ENCODE data around the gene P2RY6. TPM values are rescaled to one million over a fixed set of nuclear protein-coding genes. Genes with fewer than 3 reads are reported as not detected.

The P2RY6 gene
- polyA plus RNA-seq, 10 donors = 1.3 to 3.1 (median 2.0) TPM

DNA sequence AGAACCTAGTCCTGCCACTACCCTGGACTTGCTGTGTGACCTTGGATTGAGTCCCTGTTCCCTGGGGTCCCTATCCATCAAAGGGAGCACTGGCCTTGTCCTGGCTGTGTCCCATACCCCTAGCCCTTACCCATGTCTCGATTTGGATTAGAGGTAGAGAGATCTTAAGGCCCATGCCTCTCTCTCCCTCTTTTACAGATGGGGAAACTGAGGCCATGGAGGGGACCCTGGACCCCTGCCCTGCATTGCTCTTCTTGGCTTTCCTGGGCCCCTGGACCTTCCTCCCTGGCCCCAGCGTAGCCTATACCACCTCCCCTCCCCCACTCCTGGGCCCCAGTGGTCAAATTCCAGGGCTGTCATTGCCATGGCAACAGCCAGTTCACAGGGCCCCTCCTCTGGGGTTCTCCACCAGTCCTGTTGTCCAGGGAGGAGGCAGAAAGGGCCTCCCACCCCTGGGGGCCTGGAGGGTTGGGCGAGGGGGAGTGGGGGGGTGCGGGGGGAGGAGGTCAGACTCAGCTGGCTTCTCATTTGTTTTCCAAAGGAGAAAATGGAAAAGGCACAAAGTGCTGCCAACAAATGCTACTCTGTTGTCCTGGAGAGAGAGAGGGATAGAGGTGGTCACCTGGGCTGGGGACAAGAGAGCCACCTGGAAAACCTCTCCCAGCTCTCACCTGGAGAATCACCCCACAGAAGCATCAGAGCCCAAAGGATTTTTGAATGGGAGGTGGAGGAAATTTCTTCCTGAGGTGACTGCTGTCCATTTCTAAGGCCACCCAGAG is 59.2 kb downstream of the P2RY6 start:
- peak in 1 of 3 donors; percentile 52 for DNase-seq

DNA sequence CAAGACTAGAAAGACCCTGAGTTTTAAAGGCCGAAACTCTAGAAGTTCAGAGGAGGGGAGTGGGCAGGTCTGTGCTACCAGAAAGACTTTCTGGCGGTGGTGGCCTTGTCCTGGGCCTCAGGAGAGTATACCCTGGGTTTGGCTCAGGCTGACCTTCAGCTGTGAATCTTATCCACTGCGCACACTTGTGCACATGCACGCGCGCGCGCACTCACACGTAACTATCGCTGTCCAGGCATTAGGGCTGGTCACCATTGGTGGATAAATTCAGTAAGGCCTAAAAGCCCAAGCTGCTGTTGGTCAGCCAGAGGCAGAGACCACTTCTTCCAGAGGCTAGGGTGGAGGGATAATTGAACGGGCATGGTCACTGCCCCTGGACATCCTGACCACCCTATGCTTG is 61.0 kb downstream of the P2RY6 start:
- DNase-seq = no peak

DNA sequence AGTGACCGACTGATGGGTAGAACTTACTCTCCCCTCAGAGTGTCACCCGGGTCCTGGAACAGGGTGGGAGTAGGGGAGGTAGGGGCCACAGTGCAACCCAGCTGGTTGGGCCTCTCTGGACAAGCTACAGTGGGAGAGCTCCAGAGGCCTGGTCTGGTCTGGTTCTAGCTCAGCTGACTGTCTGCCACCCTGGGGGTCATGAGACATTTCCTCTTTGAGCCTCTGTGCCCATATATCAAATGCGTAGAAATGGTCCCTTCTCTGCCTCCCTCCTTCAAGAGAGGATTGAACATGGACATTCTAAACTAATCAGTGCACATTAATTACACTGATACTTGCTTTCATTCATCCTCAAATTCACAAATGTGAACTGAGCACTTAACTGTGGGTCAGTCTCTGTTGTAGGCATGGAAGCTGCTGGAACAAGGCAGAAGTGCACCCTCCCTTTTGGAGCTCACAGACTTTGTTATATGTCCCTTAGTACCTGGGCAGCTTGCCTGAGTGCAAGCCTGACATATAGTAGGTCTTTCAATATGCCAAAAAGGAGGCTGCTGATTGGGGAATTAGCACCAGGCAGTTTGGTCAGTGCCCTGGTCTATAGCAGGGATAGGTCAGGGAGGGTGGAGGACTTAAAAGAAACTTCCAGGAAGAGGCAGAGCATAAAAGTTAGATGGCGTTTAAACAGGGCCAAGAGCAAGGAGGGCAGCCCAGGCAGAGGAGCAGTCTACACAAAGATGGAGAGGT is 61.7 kb downstream of the P2RY6 start:
- DNase-seq = no peak

DNA sequence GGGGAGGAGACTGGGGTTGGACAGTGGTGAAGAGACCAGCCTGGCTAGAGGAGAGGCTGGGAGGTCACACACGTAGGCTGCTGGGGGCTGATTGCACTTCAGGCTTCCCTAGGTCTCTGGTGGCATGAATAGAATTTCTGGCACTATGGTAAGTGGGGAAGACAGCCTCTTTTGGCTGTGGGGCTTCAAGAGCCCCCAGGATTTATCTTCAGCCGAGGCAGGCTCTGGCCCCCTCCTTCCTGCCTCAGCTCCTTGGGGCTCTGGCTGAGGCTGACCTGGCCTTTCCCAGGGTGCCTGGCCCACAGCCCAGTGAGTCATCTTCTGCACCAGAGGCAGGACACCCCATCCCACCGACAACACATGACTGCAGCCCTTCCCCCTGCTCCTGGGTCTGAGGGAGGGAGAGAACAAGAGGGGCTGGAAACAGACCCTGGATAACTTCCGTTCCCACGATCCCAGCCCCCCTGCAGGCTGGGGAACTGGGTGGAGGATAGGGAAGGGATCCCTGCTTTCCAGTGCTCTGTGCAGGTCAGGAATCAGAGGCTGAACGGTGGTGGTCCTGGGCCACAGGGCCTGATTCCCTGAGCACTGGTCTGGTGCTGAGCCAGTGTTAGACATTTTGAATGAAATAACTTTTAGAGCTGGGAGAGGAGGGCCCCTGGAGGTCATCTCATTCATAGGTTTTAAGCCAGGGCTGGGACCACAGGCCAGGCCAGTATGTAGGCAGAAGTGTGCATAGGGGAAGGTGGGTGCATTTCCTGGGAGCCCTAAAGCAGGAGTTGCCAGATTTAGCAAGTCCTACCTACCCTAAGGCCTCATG is 62.5 kb downstream of the P2RY6 start:
- DNase-seq = peak; percentile 76 to 92 (median 80)

DNA sequence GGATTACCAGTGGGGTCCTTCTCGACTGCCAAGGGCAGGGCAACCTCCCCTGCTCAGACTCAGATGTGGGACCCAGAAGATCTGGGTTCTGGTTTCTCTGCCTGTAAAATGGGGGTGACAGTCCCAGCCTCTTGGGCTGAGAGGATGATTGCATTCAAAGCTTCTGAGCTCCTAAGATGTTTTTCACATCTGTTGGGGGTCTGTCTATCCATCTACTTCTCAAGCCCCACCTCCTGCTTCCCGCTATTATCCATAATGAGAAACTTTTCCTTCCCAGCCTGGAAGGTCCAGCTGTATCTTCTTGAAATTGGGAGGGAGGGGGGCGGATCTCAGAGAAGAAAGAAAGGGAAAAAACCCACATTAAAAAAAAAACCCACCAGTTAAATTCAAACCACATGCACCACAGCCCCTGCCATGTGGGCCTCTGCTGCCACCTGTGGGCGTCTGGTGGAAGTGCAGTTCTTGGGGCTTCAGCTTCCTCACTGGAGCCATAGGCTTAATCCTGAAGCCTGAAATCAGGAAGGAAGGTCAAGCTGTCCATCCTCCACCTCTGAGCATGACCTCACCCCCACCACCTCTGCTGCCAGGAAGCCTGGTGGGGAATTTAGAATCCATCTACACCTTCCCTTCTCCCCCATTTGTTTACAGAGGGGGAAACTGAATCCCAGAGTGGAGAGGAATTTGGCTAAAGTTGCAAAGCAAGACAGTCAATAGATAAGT is 63.2 kb downstream of the P2RY6 start:
- DNase-seq = peak; percentile 89 to 96 (median 92)

DNA sequence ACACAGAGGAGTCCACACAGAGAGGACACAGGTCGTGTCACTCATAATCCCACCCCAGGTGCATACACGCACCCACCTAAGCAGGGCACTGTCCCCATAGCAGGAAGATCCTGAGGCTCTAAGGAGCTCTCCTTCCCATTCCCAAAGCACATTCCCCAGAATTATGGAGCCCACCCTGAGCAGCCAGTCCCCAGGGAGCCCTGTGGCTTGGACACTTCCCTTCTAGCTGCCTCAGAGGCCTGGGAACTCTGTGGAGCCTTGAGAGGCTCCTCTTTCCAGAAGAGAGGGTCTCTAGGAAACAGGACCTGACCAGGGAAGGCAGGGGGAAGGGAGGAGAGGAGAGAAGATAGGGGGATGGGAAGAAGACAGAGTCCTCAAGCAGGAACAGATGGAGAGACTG is 65.7 kb downstream of the P2RY6 start:
- no peak for DNase-seq

DNA sequence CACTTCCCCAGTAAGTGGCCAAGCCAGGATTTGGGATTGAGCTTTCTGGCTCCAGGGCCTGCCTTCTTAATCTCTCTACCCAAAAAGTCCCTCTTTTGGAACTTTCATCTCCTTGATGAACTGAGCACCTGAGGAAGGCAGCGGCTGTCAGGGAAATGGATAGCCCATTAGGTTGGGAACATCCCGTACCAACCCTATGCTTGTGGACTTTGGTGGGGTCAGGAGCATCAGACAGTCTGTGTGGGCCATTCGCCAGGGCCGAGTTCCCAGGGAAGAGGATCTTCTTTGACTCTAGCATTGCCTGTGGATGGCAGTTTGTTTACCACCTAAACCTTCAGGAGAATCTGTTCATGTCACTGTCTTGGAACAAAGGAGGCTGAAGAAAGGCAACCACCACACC is 66.1 kb downstream of the P2RY6 start:
- no peak for DNase-seq

DNA sequence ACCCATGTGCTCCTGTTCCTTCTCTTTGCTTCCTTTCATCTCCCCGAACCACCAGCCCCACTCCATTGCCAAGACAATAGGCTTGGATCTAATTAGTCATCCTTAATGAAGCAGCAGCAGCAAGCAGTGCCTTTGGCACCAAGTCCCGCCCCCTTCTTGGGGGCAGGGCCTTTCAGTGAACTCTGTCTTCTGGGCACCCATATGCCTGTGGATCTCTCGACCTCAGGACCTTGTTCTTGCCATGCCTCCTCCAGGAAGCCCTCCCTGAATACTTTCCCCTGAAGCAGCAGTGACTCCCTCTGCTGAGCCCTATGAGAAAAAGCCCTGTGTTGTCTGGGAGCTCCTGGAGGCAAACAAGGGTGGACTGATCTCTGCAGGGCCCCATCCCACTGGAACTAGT is 68.0 kb downstream of the P2RY6 start:
- DNase-seq = no peak

DNA sequence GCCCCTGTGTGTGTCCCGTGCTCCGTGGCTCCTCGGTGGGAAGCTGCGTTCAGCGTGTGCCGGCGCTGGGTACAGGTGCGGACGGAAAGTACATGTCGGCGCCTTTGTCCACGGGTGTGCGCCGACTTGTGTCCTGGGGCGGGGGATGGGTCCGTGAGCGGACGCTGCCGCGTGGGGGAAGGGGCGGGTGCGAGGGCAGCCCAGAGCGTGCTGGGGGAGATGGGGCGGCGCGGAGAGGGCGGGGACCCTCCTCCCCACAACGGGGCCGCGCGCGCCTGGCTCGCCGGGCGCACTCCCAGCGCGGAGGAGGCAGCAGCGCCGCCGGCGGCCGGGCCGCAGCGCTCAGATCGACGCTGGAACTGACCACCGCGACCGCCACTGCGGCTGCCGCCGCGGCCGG is 70.5 kb downstream of the P2RY6 start:
- peak in 1 of 3 donors; percentile 57 for DNase-seq

DNA sequence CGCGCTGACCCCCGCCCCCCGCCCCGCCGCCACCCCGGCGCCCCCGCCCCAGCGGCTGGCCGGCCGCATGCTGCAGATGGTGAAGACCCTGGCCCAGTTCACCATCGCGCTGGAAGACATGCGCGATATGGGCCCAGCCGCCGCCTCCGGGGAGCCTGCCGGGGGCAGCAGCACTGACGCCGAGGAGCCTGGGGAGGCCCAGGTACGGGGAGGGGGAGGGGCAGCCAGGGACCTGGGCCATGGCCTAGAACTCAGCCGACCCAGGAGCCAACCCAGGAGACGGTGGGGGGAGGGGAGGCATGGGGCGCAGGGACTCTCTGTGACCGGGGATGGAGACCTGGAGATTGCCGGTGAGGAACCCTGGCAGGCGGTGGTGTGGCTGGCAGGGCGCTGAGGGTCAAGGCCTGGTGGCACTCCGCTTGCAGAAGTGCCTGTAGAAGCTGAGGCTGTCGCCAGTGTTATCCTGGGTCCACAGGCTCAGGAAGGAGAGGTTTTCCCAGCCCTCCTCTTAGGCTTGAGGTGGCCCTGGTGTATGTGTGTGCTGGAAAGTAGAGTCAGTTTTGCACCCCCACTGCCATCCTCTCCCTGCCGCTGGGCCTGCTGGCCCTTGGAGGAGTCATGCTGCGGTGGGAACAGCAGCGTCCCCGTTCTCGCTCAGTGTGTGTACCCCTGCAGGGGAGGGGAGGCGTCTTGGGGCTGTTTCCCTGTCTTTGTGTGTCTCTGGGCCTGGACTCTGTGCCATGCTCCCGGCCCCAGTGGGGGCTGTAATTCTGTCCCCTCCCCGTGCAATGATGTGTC is 71.1 kb downstream of the P2RY6 start:
- DNase-seq = no peak

DNA sequence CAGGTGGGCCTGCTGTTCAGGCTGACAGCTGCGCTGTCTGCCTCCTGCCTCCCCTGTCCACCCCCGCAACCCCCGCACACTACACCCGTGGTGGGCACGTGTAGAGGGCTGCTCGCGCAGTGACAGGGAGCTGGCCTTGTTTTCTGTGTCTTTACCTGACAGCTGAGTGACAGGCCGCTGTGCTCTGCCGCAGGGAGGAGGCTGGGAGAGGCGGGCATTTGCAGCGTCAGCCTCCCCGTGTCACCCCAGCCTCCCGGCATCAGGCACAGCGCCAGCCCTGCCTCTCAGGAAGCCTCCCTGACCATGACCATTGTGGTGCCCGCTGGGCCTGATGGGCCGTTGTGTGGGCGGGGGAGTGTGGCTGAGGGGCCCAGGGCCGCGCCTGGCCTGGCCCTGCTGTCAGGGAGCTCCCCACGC is 72.1 kb downstream of the P2RY6 start:
- DNase-seq = no peak

DNA sequence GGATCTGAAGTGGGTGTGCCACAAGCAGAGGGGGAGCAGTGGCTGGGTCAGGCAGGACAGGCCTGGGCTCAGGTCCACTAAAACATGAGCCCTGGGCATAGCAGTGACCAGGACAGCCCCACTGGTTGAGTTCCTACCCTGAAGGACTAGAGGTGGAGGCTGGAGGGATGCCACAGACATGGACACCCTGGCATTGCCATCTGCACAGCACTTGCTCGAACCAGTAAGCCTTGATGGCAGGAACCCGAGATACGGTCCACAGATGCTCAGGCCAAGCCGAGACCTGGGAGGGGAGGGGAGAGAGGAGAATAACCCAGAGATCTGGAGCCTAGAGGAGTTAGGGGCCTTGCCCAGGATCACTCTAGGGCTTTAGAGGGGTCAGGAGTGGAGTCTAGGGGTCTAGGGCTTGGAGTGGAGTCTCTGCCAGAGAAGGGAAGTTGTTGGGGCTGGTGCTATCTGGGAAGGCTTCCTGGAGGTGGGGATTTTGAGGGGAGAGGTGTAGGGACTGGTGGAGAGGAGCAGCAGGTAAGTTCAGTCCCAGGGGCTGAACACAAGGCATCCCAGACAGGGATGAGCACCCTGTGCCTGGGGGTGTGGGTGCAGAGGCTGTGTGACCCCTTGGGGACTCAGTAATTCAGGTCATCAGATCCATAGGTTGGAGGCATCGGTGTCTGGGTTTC is 73.5 kb downstream of the P2RY6 start:
- DNase-seq = no peak

DNA sequence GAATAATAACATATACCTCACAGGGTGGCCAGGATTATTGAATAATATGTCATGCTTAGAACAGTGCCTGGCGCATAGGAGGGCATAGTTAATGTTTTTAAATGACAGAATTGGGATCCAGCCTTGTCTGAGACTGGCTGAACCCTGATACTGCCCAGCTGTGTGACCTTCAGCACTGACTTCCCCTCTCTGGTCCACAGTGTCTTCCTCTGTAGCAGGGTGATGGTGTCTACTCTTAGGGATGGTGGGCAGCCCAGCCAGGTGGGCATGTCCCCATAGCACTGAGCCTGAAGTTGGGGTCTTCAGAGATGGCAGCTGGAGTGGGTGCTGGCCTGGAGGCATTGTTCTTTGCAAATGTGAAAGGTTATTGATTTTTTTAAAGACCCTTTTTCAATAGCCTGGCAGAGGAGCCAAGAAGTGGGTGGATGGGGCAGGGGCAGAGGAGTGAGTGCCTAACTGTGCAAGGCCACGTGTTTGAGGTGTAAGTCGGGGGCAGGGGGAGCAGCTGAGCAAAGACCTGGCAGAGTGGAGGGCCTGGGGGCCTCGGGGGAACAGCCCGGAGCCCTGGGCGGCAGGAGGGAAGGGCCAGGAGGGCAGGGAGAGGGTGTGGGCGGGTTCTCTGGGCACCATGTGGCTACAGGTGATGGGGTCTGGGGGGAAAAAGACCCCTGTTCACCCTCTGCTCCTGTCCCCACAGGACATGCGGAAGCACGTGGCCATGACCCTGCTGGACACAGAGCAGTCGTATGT is 74.2 kb downstream of the P2RY6 start:
- DNase-seq = no peak

DNA sequence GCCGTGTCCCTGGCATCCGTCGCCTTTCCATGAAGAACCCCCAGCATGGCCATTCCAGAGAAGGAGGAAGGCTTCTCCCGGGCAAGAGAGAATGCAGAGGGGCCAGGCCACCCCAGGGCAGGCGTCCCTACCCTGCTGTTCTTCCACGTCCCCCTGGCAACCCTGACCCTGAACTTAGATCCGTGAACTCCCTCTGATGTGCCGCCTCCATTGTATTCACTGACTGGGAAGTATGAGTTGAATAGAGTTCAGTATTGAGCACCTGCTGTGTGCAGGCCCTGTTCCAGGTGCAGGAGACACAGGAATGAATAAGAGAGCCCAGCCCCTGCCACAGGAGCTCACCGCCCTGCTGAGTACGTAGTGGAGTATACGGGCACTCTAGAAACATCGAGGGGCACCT is 74.9 kb downstream of the P2RY6 start:
- DNase-seq = no peak

Other genes with a start within 250 kb of the P2RY6 start
- gene FCHSD2, start 130.0 kb upstream of the P2RY6 start, polyA plus RNA-seq (ENCODE audit: insufficient read length in 10 of 10) = 10 to 100 TPM; 21.6 to 32.2 (median 25.8) TPM
- gene P2RY2, start 54.1 kb upstream of the P2RY6 start, polyA plus RNA-seq (ENCODE audit: insufficient read length in 10 of 10) = 1 to 10 TPM in 4 of 10 donors, under 1 TPM in 6; 0.48 to 2.5 (median 0.83) TPM
- 10 to 100 TPM; 36.6 to 51.6 (median 43.7) TPM for gene ARHGEF17, start 35.9 kb downstream of the P2RY6 start, polyA plus RNA-seq (ENCODE audit: insufficient read length in 10 of 10)
- 1 to 10 TPM; 2.3 to 4.0 (median 3.2) TPM for gene RELT, start 104.1 kb downstream of the P2RY6 start, polyA plus RNA-seq (ENCODE audit: insufficient read length in 10 of 10)